Cardiac fibroblast (primary cell): Measurements from ENCODE around the gene TFAP2D.

Experiments
- DNase-seq, 2 donors: peaks; one replicate each; pipeline versions ENCODE4 v3.0.0 to v3.0.0-alpha.2; 2010; ENCODE audit warnings: low read depth in 2 of 2
- H3K4me3 ChIP-seq, 2 donors: replicated peaks in 1 of 2; 1 replicate in 1 of 2; 2 replicates in 1 of 2; pipeline ENCODE4 v1.5.1; 2011; ENCODE audit warnings: low read depth in 2 of 2, low read length in 2 of 2, mild to moderate bottlenecking in 2 of 2, moderate library complexity in 1 of 2
- CTCF ChIP-seq: IDR thresholded peaks from one replicate; pipeline ENCODE4 v1.5.1; 2011; ENCODE audit warnings: low read depth, mild to moderate bottlenecking, low read length, inconsistent platforms

TFAP2D gene

GRCh38 chr6:50717734-50718457 is 4.6 kb downstream of the TFAP2D start:
- TF ChIP-seq CTCF, result no peak
- no peak overlapping the region for H3K4me3 ChIP-seq
- no peak for DNase-seq

- no peak for DNase-seq
- H3K4me3 ChIP-seq, result no peak overlapping the region
- TF ChIP-seq CTCF, result no peak
Observed at GRCh38 chr6:50718566-50718965, 5.2 kb downstream of the TFAP2D start.

- H3K4me3 ChIP-seq, result no peak overlapping the region
- peak in 1 of 2 donors; percentile 10 for DNase-seq
- TF ChIP-seq CTCF, result no peak
Observed at GRCh38 chr6:50720623-50721022, 7.3 kb downstream of the TFAP2D start.

GRCh38 chr6:50721978-50722377 is 8.7 kb downstream of the TFAP2D start:
- H3K4me3 ChIP-seq, result no peak overlapping the region
- TF ChIP-seq CTCF, result no peak
- no peak for DNase-seq

- no peak for TF ChIP-seq CTCF
- H3K4me3 ChIP-seq, result no peak overlapping the region
- no peak for DNase-seq
Observed at GRCh38 chr6:50722829-50723554, 9.7 kb downstream of the TFAP2D start.

- no peak overlapping the region for H3K4me3 ChIP-seq
- TF ChIP-seq CTCF, result no peak
- no peak for DNase-seq
Observed at GRCh38 chr6:50724381-50725124, 11.2 kb downstream of the TFAP2D start.
